Measurements from ENCODE around the gene KCNN1.
"Not testable (repeated sequence)": the region's sequence is repeated elsewhere in the genome, so short reads cannot be mapped to it uniquely, and the experiment has no call there.

The KCNN1 gene

DNA sequence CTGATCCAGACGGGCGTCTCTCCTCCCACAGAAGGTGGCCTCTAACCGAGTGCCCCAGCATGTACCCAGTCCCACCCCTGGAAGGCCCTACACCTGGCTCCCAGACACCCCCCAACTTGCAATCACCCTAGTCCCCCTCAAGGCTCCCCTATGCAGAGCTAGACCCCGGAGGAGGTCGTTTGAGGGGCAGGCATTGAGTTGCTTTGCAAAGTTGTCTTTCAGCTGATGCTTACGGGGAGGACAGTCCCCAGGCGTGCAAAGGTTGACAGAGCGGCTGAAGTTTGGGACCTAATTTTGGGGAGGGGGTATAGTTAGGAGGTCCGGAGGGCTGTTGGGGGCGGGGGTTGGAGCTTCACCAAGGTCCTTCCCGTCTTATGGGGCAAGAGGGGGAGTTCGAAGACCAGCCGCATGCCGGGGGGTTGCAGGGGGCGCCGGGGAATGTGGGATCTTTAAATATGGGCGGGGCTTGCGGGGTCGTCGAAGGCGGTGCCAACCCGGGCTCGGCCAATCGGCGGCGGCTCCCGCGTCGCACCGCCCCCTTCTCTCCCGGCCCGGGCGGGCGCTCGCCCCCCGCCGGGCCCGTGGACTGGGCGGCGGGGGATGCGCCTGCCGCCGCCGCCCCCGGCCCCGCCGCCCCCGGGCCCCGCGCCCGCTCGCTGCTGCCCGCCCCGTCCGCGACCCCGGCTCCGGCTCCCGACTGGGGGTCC is at the start of gene KCNN1:
Gene KCNN1 (plus strand): TSS at position 558 of the 707 bp plus-strand sequence. CDS start 6,782 bp downstream, outside the sequence.
- DNase-seq (ENCODE audit: low read depth), result no peak
- TF ChIP-seq MYC (IDR thresholded peaks at IDR 0.05; ENCODE audit: low read depth, low read length) (no peak), POLR2A (IDR thresholded peaks at IDR 0.05; ENCODE audit: extremely low read depth, insufficient read length) (no peak)
- TF ChIP-seq, protein P1, sequence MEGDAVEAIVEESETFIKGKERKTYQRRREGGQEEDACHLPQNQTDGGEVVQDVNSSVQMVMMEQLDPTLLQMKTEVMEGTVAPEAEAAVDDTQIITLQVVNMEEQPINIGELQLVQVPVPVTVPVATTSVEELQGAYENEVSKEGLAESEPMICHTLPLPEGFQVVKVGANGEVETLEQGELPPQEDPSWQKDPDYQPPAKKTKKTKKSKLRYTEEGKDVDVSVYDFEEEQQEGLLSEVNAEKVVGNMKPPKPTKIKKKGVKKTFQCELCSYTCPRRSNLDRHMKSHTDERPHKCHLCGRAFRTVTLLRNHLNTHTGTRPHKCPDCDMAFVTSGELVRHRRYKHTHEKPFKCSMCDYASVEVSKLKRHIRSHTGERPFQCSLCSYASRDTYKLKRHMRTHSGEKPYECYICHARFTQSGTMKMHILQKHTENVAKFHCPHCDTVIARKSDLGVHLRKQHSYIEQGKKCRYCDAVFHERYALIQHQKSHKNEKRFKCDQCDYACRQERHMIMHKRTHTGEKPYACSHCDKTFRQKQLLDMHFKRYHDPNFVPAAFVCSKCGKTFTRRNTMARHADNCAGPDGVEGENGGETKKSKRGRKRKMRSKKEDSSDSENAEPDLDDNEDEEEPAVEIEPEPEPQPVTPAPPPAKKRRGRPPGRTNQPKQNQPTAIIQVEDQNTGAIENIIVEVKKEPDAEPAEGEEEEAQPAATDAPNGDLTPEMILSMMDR (IDR thresholded peaks at IDR 0.05; ENCODE audit: low read depth, low read length), result no peak
- TF ChIP-seq, protein P2, sequence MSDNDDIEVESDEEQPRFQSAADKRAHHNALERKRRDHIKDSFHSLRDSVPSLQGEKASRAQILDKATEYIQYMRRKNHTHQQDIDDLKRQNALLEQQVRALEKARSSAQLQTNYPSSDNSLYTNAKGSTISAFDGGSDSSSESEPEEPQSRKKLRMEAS (IDR thresholded peaks at IDR 0.05; ENCODE audit: low read depth, low read length), result no peak
- no peak within 1 kb of the TSS for H3K4me3 ChIP-seq (ENCODE audit: low read depth, low read length)

DNA sequence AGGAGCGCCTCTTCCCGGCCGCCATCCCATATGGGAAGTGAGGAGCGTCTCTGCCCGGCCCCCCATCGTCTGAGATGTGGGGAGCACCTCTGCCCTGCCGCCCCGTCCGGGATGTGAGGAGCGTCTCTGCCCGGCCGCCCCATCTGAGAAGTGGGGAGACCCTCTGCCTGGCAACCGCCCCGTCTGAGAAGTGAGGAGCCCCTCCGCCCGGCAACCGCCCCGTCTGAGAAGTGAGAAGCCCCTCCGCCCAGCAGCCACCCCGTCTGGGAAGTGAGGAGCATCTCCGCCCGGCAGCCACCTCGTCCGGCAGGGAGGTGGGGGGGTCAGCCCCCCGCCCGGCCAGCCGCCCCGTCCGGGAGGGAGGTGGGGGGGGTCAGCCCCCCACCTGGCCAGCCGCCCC is 48.8 kb upstream of the KCNN1 start:
- DNase-seq (ENCODE audit: low read depth); H3K4me3 ChIP-seq (ENCODE audit: low read depth, low read length): not testable (repeated sequence)

DNA sequence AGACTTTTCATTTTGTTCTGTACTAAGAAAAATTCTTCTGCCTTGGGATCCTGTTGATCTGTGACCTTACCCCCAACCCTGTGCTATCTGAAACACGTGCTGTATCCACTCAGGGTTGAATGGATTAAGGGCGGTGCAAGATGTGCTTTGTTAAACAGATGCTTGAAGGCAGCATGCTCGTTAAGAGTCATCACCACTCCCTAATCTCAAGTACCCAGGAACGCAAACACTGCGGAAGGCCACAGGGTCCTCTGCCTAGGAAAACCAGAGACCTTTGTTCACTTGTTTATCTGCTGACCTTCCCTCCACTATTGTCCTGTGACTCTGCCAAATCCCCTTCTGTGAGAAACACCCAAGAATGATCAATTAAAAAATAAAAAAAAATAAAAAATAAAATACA is 47.8 kb upstream of the KCNN1 start:
- DNase-seq (ENCODE audit: low read depth), result not testable (repeated sequence)

DNA sequence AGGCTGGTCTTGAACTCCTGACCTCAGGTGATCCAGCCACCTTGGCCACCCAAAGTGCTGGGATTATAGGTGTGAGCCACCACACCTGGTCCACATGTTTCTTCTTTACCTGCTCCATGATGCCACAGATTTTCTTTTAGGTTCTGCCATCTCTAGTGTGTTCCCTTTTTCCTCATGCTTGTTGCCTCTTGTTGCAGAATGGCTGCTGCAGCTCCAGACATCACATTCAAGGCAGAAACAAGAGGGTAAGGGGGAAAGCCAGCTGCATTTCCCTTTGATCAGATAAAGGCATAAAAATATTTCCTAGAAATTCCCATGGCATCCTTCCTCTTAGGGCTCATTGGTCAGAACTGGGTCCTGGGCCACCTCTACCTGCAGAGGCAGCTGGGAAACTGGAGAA is 46.4 kb upstream of the KCNN1 start:
- no peak for DNase-seq (ENCODE audit: low read depth)
- TF ChIP-seq MYC (IDR thresholded peaks at IDR 0.05; ENCODE audit: low read depth, low read length) (no peak), POLR2A (IDR thresholded peaks at IDR 0.05; ENCODE audit: extremely low read depth, insufficient read length) (no peak)
- TF ChIP-seq, protein P2 (IDR thresholded peaks at IDR 0.05; ENCODE audit: low read depth, low read length), result no peak
- TF ChIP-seq, protein P1 (IDR thresholded peaks at IDR 0.05; ENCODE audit: low read depth, low read length), result no peak
- no peak overlapping the region for H3K4me3 ChIP-seq (ENCODE audit: low read depth, low read length)

More for the DNA sequence above, 47.8 kb upstream of the KCNN1 start:
- H3K4me3 ChIP-seq (ENCODE audit: low read depth, low read length), result not testable (repeated sequence)

DNA sequence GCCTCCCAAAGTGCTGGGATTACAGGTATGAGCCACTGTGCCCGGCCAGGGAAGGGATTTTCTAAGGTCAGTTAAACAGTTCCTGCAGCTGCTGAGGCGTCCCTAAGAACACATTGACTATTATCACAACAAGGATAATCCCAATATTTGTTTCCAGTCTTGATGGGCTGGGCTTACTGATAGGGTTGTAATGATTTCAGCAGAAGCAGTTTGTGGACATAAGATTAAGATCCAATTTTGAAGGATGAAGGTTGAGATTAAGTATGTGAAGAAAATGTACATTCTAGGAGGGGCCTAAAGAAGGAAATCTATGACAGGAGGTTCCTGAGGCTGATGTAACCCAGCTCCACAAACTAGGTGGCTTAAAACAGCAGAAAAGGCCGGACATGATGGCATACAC is 44.8 kb upstream of the KCNN1 start:
- TF ChIP-seq MYC (IDR thresholded peaks at IDR 0.05; ENCODE audit: low read depth, low read length), result no peak
- no peak for TF ChIP-seq POLR2A (IDR thresholded peaks at IDR 0.05; ENCODE audit: extremely low read depth, insufficient read length)
- TF ChIP-seq, protein P2 (IDR thresholded peaks at IDR 0.05; ENCODE audit: low read depth, low read length), result no peak
- TF ChIP-seq, protein P1 (IDR thresholded peaks at IDR 0.05; ENCODE audit: low read depth, low read length), result no peak
- DNase-seq (ENCODE audit: low read depth), result no peak
- no peak overlapping the region for H3K4me3 ChIP-seq (ENCODE audit: low read depth, low read length)

DNA sequence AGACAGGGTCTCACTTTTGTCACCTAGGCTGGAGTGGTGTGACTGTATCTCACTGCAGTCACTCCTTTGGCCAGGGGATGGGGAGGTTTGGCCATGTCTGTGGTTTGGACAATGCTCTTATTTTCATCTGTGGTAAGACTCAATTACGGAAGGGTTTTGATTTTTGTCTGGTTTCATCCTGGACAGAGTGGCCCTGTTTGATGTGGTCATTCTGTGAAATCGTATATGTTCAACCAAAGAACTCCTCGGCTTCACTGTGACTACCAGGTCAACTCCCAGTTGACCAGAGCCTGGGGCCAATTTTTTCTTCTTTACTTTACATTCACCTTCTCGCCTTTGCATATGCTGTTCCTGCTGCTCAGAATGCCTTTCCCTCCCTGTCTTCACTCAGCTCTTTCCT is 40.9 kb upstream of the KCNN1 start:
- TF ChIP-seq, protein P2 (IDR thresholded peaks at IDR 0.05; ENCODE audit: low read depth, low read length), result no peak
- TF ChIP-seq, protein P1 (IDR thresholded peaks at IDR 0.05; ENCODE audit: low read depth, low read length), result no peak
- TF ChIP-seq POLR2A (IDR thresholded peaks at IDR 0.05; ENCODE audit: extremely low read depth, insufficient read length) (no peak), MYC (IDR thresholded peaks at IDR 0.05; ENCODE audit: low read depth, low read length) (no peak)
- DNase-seq (ENCODE audit: low read depth), result no peak
- H3K4me3 ChIP-seq (ENCODE audit: low read depth, low read length), result no peak overlapping the region

DNA sequence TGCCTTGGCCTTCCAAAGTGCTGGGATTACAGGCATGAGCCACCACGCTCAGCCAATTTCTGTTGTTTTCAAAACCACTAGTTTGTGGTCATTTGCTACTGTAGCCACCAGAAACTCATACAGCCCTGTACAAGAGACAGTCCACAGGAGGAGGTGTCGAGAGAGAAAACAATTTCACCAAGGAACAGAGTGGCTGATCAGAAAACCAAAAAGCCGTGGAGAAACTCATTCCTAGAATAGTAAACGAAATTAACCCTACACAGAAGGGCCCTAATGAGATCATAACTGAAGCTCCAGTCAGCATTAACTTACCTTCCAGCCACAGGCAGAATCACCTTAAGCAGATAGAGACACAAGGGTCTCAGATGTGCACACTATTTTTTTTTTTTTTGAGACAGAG is 37.9 kb upstream of the KCNN1 start:
- H3K4me3 ChIP-seq (ENCODE audit: low read depth, low read length), result no peak overlapping the region
- no peak for TF ChIP-seq MYC (IDR thresholded peaks at IDR 0.05; ENCODE audit: low read depth, low read length)
- TF ChIP-seq, protein P1 (IDR thresholded peaks at IDR 0.05; ENCODE audit: low read depth, low read length), result no peak
- no peak for TF ChIP-seq POLR2A (IDR thresholded peaks at IDR 0.05; ENCODE audit: extremely low read depth, insufficient read length)
- TF ChIP-seq, protein P2 (IDR thresholded peaks at IDR 0.05; ENCODE audit: low read depth, low read length), result no peak
- no peak for DNase-seq (ENCODE audit: low read depth)

All from NB4 (cell line).